K562 (cell line): ENCODE measurements around the gene DHTKD1. TPM values are rescaled to one million over a fixed set of nuclear protein-coding genes. Genes with fewer than 3 reads are reported as not detected.

ENCODE experiments used
- ATAC-seq: fragments of 200-7000 bp; cut with Tn5 transposase; 3 replicates; pipeline ENCODE4 v1.9.1; 2020; ENCODE audit warnings: moderate library complexity
- BruUV-seq: library from RNA; stranded (reverse); fragments of 400-500 nt; replicated peaks from 2 replicates; lab custom pipeline; 2021; lab: Mats Ljungman, UMichigan
- CTCF ChIA-PET: fragments of 300-600 bp; formaldehyde crosslinking; extraction: SDS; loops from one replicate; lab custom pipeline; 2021; ENCODE audit warnings: low intra/inter-chr PET ratio; lab: Yijun Ruan, JAX
- POLR2A ChIA-PET: fragments of 300-600, 350-650 bp; sonication (Branson Sonifier 250); formaldehyde crosslinking; extraction: SDS; loops from one replicate; lab custom pipeline; 2021; ENCODE audit warnings: antibody characterized with exemption, inconsistent platforms; lab: Yijun Ruan, JAX
- DNase-seq, 4 experiments: peaks; one replicate each; pipeline versions ENCODE4 v3.0.0 to v3.0.0-alpha.2; 2011 to 2018; ENCODE audit warnings: low spot score in 3 of 4, mixed read lengths in 3 of 4; ENCODE audit errors: extremely low read depth in 1 of 4
- FAIRE-seq: peaks from 2 replicates; lab custom pipeline; 2011; peaks lifted over from hg19 to GRCh38; lab: Jason Lieb, UNC
- H2AFZ ChIP-seq: 2 replicates; pipeline ENCODE4 v1.6.0; 2011; ENCODE audit warnings: low read depth, low read length, control low read depth, inconsistent platforms
- H3K27ac ChIP-seq: fragments of 200-600 bp; 3 replicates; pipeline ENCODE4 v1.8.0; 2011; ENCODE audit warnings: low read depth, mild to moderate bottlenecking, control low read depth, inconsistent platforms, low read length, moderate library complexity, mixed read lengths; ENCODE audit errors: extremely low read depth
- H3K27me3 ChIP-seq, 2 experiments: fragments of 300-600 bp in 1 of 2; 2 replicates in 1 of 2; 3 replicates in 1 of 2; pipeline versions ENCODE4 v1.6.0 to v1.8.0; 2011; ENCODE audit warnings: inconsistent platforms in 2 of 2, low read length in 2 of 2, mild to moderate bottlenecking in 1 of 2, mixed read lengths in 1 of 2, moderate library complexity in 1 of 2; ENCODE audit not compliant: control insufficient read depth in 2 of 2, insufficient read depth in 2 of 2
- H3K36me3 ChIP-seq: fragments of 300-600 bp; 3 replicates; pipeline ENCODE4 v1.8.0; 2011; ENCODE audit warnings: mild to moderate bottlenecking, low read length, inconsistent platforms; ENCODE audit not compliant: control insufficient read depth, insufficient read depth
- H3K4me1 ChIP-seq, 2 experiments: fragments of 200-600 bp in 1 of 2; replicated peaks in 1 of 2; 2 replicates in 1 of 2; 3 replicates in 1 of 2; pipeline versions ENCODE4 v1.5.1 to v1.8.0; 2011; ENCODE audit warnings: inconsistent platforms in 2 of 2, low read length in 2 of 2, mild to moderate bottlenecking in 1 of 2, mixed read lengths in 1 of 2, moderate library complexity in 1 of 2; ENCODE audit not compliant: control insufficient read depth in 2 of 2, insufficient read depth in 2 of 2
- H3K4me2 ChIP-seq: 2 replicates; pipeline ENCODE4 v1.6.1; 2011; ENCODE audit warnings: low read length, control low read depth, inconsistent platforms, mixed read lengths; ENCODE audit not compliant: insufficient read depth
- H3K4me3 ChIP-seq: fragments of 200-600 bp; sonication (generic), shearing (Covaris generic); 2 replicates; pipeline ENCODE4 v1.5.1; 2016; ENCODE audit warnings: control low read depth, inconsistent platforms
- H3K79me2 ChIP-seq: fragments of 200-600 bp; 3 replicates; pipeline ENCODE4 v1.8.0; 2011; ENCODE audit warnings: low read length, inconsistent platforms; ENCODE audit not compliant: control insufficient read depth, insufficient read depth
- H3K9ac ChIP-seq, 2 experiments: 2 replicates each; pipeline versions ENCODE4 v1.6.0 to v1.6.1; 2011; ENCODE audit warnings: low read depth in 2 of 2, low read length in 2 of 2, control low read depth in 1 of 2, inconsistent platforms in 1 of 2, mild to moderate bottlenecking in 1 of 2, mixed read lengths in 1 of 2; ENCODE audit not compliant: insufficient read depth in 1 of 2
- H3K9me1 ChIP-seq: one replicate; pipeline ENCODE4 v1.6.0; 2011; ENCODE audit warnings: inconsistent platforms, mild to moderate bottlenecking, low read length, moderate library complexity; ENCODE audit not compliant: control insufficient read depth, insufficient read depth
- H3K9me3 ChIP-seq: replicated peaks from 2 replicates; pipeline ENCODE4 v1.5.1; 2011; ENCODE audit warnings: low read depth, low read length, inconsistent platforms; ENCODE audit not compliant: control insufficient read depth, insufficient read depth
- H4K20me1 ChIP-seq: replicated peaks from 2 replicates; pipeline ENCODE4 v1.6.1; 2011; ENCODE audit warnings: low read length, inconsistent platforms, mixed read lengths; ENCODE audit not compliant: control insufficient read depth, insufficient read depth
- C11orf30 ChIP-seq: fragments of 450-650 bp; IDR thresholded peaks from 2 replicates; pipeline ENCODE4 v1.6.1; 2016; ENCODE audit warnings: low read depth, mild to moderate bottlenecking
- ETV1 ChIP-seq: fragments of 450-650 bp; conservative IDR thresholded peaks from 2 replicates; pipeline ENCODE4 v1.6.1; 2016; ENCODE audit warnings: missing genetic modification characterization, control low read depth, low read depth, missing compliant biosample characterization
- FOXK1 ChIP-seq: sonication (generic); formaldehyde crosslinking; IDR thresholded peaks from 2 replicates; pipeline ENCODE4 v1.8.0; 2022; ENCODE audit warnings: missing genetic modification reagents, mild to moderate bottlenecking, borderline replicate concordance
- HOXB6 ChIP-seq: fragments of 250-450 bp; sonication (Bioruptor Pico); IDR thresholded peaks from 2 replicates; pipeline ENCODE4 v1.5.1; 2022; ENCODE audit warnings: mild to moderate bottlenecking, borderline replicate concordance
- KDM2B ChIP-seq: fragments of 250-450 bp; sonication (Bioruptor Pico); IDR thresholded peaks from 2 replicates; pipeline ENCODE4 v1.8.0; 2021; ENCODE audit warnings: mild to moderate bottlenecking, moderate library complexity
- MAFF ChIP-seq: IDR thresholded peaks from 2 replicates; pipeline ENCODE4 v1.6.1; 2012; ENCODE audit warnings: low read length, improper control_type of control experiment
- POLR2AphosphoS5 ChIP-seq: IDR thresholded peaks from 2 replicates; pipeline ENCODE4 v1.6.1; 2011; ENCODE audit warnings: mild to moderate bottlenecking, low read depth, low read length, moderate library complexity; ENCODE audit not compliant: control insufficient read depth, insufficient read depth
- RBFOX2 ChIP-seq: fragments of 200-400 bp; formaldehyde crosslinking; IDR thresholded peaks from 2 replicates; pipeline ENCODE4 v1.6.1; 2017; ENCODE audit warnings: low read depth, mild to moderate bottlenecking, low read length, moderate library complexity
- SMAD1 ChIP-seq: fragments of 150-350 bp; IDR thresholded peaks from 2 replicates; pipeline ENCODE4 v1.6.1; 2014; ENCODE audit warnings: low read length, low read depth; ENCODE audit not compliant: partially characterized antibody
- TCF3 ChIP-seq: sonication (generic); formaldehyde crosslinking; IDR thresholded peaks from 2 replicates; pipeline ENCODE4 v1.4.0; 2020; ENCODE audit warnings: mild to moderate bottlenecking, missing genetic modification reagents
- TEAD1 ChIP-seq, 2 experiments: fragments of 450-650 bp in 1 of 2; sonication (generic) in 1 of 2; formaldehyde crosslinking; IDR thresholded peaks; 2 replicates each; pipeline versions ENCODE4 v1.4.0 to v1.8.0; 2020 to 2022; ENCODE audit warnings: mild to moderate bottlenecking in 2 of 2, missing genetic modification reagents in 1 of 2
- ZNF146 ChIP-seq: IDR thresholded peaks from one replicate; pipeline ENCODE4 v1.6.1; 2018; ENCODE audit warnings: missing compliant biosample characterization; ENCODE audit not compliant: unreplicated experiment
- ZNF277 ChIP-seq: fragments of 250-450 bp; sonication (Bioruptor Pico); IDR thresholded peaks from 2 replicates; pipeline ENCODE4 v1.8.0; 2022; ENCODE audit warnings: inconsistent platforms, mild to moderate bottlenecking, moderate library complexity, borderline replicate concordance
- ZNF75A ChIP-seq: fragments of 450-650 bp; formaldehyde crosslinking; IDR thresholded peaks from 2 replicates; pipeline ENCODE4 v1.4.0; 2020; ENCODE audit warnings: mild to moderate bottlenecking
- WGBS: fragments of 100-300 bp; shearing (Covaris generic); methylation state at CpG from one replicate; pipeline ENCODE4 v1.1.6; 2016; ENCODE audit warnings: low coverage, mixed read lengths; ENCODE audit not compliant: insufficient coverage; ENCODE audit errors: missing lambda C conversion rate; 5-methylcytosine and 5-hydroxymethylcytosine counted together
- in situ Hi-C: fragments of 300-500 bp; cut with MboI; formaldehyde crosslinking; loops from 4 replicates; pipeline ENCODE4 v1.15.0; 2018; ENCODE audit warnings: inconsistent platforms, mixed read lengths
- intact Hi-C: fragments of 100-400 bp; cut with micrococcal nuclease; formaldehyde crosslinking; loops from 2 replicates; pipeline ENCODE4 v1.14.2; 2022
- polyA plus RNA-seq, 8 experiments: library from polyadenylated mRNA; depleted of rRNA in 4 of 8; stranded (reverse) in 5 of 8; unstranded in 3 of 8; fragments of >200 nt; fragmentation: Nextera tagmentation in 2 of 8; fragmentation: Illumina TruSeq in 1 of 8; extraction: Ambion mirVana in 2 of 8; extraction: Trizol in 1 of 8; gene quantifications; 2 replicates each; pipeline versions ENCODE4 v1.2.1 to v1.2.3, GENCODE V29; 2011 to 2014; ENCODE audit warnings: inconsistent platforms in 1 of 8, missing spikeins in 1 of 8
- total RNA-seq, 7 experiments: library from RNA; depleted of rRNA in 6 of 7; stranded (reverse); fragments of >200 nt in 6 of 7; fragmentation: Illumina TruSeq in 2 of 7; extraction: Trizol in 2 of 7; gene quantifications; 2 replicates each; pipeline versions ENCODE4 v1.2.1 to v1.2.3, GENCODE V29; 2011 to 2021; ENCODE audit warnings: low replicate concordance in 1 of 7
- TF ChIP-seq, protein P1 (sequence below): sonication (generic); formaldehyde crosslinking; IDR thresholded peaks from 2 replicates; pipeline ENCODE4 v1.8.1; 2023; ENCODE audit warnings: mild to moderate bottlenecking, missing genetic modification reagents
- TF ChIP-seq, protein P2 (sequence below), 2 experiments: fragments of 450-650 bp; conservative IDR thresholded peaks; 2 replicates each; pipeline ENCODE4 v1.6.1; 2017; ENCODE audit warnings: mild to moderate bottlenecking in 2 of 2, moderate library complexity in 2 of 2

Gene DHTKD1
- total and polyA plus RNA-seq, 9 of the 15 experiments (the other 6 are each of a cell fraction or from before 2014, with no cell fraction given) = 3.1 to 19.7 (median 6.8) TPM

DNA sequence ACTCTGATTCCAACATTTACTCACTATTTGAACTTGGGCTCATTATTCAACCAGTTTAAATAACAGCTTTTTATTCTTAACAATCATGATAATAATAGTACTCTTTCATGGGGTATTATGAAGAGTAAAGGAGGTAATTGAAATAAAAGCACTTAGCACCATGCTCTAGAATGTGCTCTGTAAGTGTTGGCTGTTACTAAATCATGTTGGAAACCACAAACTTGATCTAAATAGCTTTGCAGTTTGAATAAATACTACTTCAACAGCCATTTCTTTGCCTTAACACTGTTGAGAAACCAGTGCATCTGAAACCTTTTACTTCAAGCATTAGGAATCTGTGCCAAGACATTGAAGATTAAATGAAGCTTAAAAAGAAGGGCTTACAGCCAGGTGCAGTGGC is 18.2 kb upstream of the DHTKD1 start (continued):
- TF ChIP-seq ZNF277 (CRISPR knock-in tag) (no peak), KDM2B (CRISPR knock-in tag) (no peak), ZNF75A (CRISPR knock-in tag) (no peak)

DNA sequence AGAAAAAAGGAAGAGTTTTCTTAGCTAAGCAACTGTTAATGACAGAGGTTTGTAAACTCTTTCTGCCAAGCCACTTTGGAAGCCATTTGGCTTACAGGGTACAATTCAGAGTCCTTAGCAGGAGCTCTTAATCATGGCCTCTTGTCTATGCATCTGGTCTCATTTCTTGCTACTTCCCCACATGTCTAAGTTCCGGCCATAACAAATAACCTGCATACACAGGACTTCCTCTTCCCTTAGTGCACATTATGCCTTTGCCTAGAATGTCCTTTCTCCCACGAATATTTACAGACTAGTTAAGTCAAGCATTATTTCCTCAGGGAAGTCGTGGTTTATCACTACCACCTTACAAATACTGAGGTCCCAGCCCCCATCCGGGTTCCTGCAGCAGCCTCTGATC is 17.5 kb upstream of the DHTKD1 start:
- in situ Hi-C loops = no loop called here
- ATAC-seq (peak; percentile 19; the same call in 2 of the 3 replicates), DNase-seq (peak in 1 of 4 experiments; percentile 25), FAIRE-seq (peak; percentile 63)
- H3K27ac ChIP-seq = peak overlapping the region; percentile 53; the same call in 2 of the 3 replicates
- H4K20me1 ChIP-seq = no peaks in the 10 kb centered on the region
- H3K79me2 ChIP-seq = no peaks in the 10 kb centered on the region
- no peaks in the 10 kb centered on the region for H3K9me1 ChIP-seq
- peak overlapping the region; percentile 97 for H2AFZ ChIP-seq
- H3K4me2 ChIP-seq = no peak overlapping the region
- peaks cover 11 to 20% of the 10 kb centered on the region in 2 experiments for H3K4me1 ChIP-seq
- peak overlapping the region in 1 of 2 experiments; percentile 38; a peak in 1 of 4 replicates for H3K9ac ChIP-seq
- no peaks in the 10 kb centered on the region for H3K36me3 ChIP-seq
- H3K9me3 ChIP-seq = no peaks in the 10 kb centered on the region
- intact Hi-C loops = no loop called here
- BruUV-seq = no TSS peak
- WGBS = 11% methylated on average over 4 of the region's 4 CpGs
- ChIA-PET POLR2A (interaction anchor here (0.6 kb wide), 1 partner anchor 147 kb away, joined by 3 read pairs; no protein-coding TSS in a partner anchor), CTCF (no interaction called here)
- no peak overlapping the region for H3K4me3 ChIP-seq
- no peaks in the 10 kb centered on the region for H3K27me3 ChIP-seq
- TF ChIP-seq FOXK1 (no peak), TEAD1 (CRISPR knock-in tag; IDR thresholded peaks at IDR 0.05) (no peak), ZNF146 (CRISPR knock-in tag) (no peak), SMAD1 (no peak), ZNF277 (CRISPR knock-in tag) (no peak), HOXB6 (CRISPR knock-in tag) (no peak), ETV1 (peak; percentile 21; the same call in 1 of the 2 replicates), POLR2AphosphoS5 (no peak), MAFF (no peak), TCF3 (CRISPR knock-in tag) (no peak), RBFOX2 (no peak), C11orf30 (no peak)
- TF ChIP-seq, protein P1, sequence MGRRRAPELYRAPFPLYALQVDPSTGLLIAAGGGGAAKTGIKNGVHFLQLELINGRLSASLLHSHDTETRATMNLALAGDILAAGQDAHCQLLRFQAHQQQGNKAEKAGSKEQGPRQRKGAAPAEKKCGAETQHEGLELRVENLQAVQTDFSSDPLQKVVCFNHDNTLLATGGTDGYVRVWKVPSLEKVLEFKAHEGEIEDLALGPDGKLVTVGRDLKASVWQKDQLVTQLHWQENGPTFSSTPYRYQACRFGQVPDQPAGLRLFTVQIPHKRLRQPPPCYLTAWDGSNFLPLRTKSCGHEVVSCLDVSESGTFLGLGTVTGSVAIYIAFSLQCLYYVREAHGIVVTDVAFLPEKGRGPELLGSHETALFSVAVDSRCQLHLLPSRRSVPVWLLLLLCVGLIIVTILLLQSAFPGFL (CRISPR knock-in tag) = no peak
- TF ChIP-seq, protein P2, sequence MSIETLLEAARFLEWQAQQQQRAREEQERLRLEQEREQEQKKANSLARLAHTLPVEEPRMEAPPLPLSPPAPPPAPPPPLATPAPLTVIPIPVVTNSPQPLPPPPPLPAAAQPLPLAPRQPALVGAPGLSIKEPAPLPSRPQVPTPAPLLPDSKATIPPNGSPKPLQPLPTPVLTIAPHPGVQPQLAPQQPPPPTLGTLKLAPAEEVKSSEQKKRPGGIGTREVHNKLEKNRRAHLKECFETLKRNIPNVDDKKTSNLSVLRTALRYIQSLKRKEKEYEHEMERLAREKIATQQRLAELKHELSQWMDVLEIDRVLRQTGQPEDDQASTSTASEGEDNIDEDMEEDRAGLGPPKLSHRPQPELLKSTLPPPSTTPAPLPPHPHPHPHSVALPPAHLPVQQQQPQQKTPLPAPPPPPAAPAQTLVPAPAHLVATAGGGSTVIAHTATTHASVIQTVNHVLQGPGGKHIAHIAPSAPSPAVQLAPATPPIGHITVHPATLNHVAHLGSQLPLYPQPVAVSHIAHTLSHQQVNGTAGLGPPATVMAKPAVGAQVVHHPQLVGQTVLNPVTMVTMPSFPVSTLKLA (conservative IDR thresholded peaks at IDR 0.05) = no peak
